PC-3 (cell line): ENCODE results near the gene EIF3I. TPM values are rescaled to one million over a fixed set of nuclear protein-coding genes. Genes with fewer than 3 reads are reported as not detected.

Experiments used
- ATAC-seq: fragments of 200-7000 bp; cut with Tn5 transposase; 2 replicates; pipeline ENCODE4 v1.9.1; 2020; ENCODE audit warnings: mild to moderate bottlenecking, moderate library complexity
- Bru-seq: library from RNA; stranded (reverse); fragments of 400-500 nt; gene quantifications from one replicate; lab custom pipeline; 2021; lab: Mats Ljungman, UMichigan
- BruChase-seq, 2 experiments: library from RNA; stranded (reverse); fragments of 400-500 nt; gene quantifications; one replicate each; lab custom pipeline; 2021; lab: Mats Ljungman, UMichigan
- BruUV-seq: library from RNA; stranded (reverse); fragments of 400-500 nt; replicated peaks from 2 replicates; lab custom pipeline; 2021; lab: Mats Ljungman, UMichigan
- CTCF ChIA-PET: fragments of 300-600 bp; sonication (Branson Sonifier 250); formaldehyde crosslinking; loops from one replicate; lab custom pipeline; 2022; ENCODE audit warnings: antibody characterized with exemption; lab: Charles Lee
- POLR2A ChIA-PET: fragments of 300-600 bp; sonication (Branson Sonifier 250); formaldehyde crosslinking; loops from one replicate; lab custom pipeline; 2022; ENCODE audit warnings: antibody characterized with exemption; ENCODE audit not compliant: unreplicated experiment; lab: Charles Lee
- DNase-seq: peaks from one replicate; pipeline ENCODE4 v3.0.0-alpha.2; 2015
- H2AFZ ChIP-seq: fragments of 300-600 bp; sonication (generic); 2 replicates; pipeline ENCODE4 v1.6.0; 2016; ENCODE audit warnings: antibody characterized with exemption, low read length
- H3F3A ChIP-seq: fragments of 300-600 bp; sonication (generic); one replicate; pipeline ENCODE4 v1.6.0; 2017; ENCODE audit warnings: antibody characterized with exemption, low read length, control low read depth, mild to moderate bottlenecking; ENCODE audit not compliant: unreplicated experiment
- H3K27ac ChIP-seq: fragments of 300-600 bp; sonication (generic); 2 replicates; pipeline ENCODE4 v1.5.1; 2016; ENCODE audit warnings: mild to moderate bottlenecking, low read length
- H3K27me3 ChIP-seq: fragments of 300-600 bp; sonication (generic); 2 replicates; pipeline ENCODE4 v1.6.1; 2016; ENCODE audit warnings: low read length, mixed read lengths
- H3K36me3 ChIP-seq: fragments of 300-600 bp; sonication (generic); 2 replicates; pipeline ENCODE4 v1.6.1; 2016; ENCODE audit warnings: low read depth, mixed run types, low read length, mixed read lengths
- H3K4me1 ChIP-seq: fragments of 300-600 bp; sonication (generic); 2 replicates; pipeline ENCODE4 v1.5.1; 2016; ENCODE audit warnings: low read length; ENCODE audit not compliant: insufficient read depth
- H3K4me2 ChIP-seq: fragments of 300-600 bp; sonication (generic); 2 replicates; pipeline ENCODE4 v1.6.0; 2016; ENCODE audit warnings: low read length
- H3K4me3 ChIP-seq: fragments of 300-600 bp; sonication (generic); 2 replicates; pipeline ENCODE4 v1.5.1; 2016; ENCODE audit warnings: mild to moderate bottlenecking, low read length, mixed read lengths
- H3K79me2 ChIP-seq: fragments of 300-600 bp; sonication (generic); 2 replicates; pipeline ENCODE4 v1.6.1; 2017; ENCODE audit warnings: low read length, mixed read lengths
- H3K9ac ChIP-seq: fragments of 300-600 bp; sonication (generic); 2 replicates; pipeline ENCODE4 v1.6.0; 2016; ENCODE audit warnings: mild to moderate bottlenecking, low read length
- H3K9me2 ChIP-seq: fragments of 300-600 bp; sonication (generic); replicated peaks from 2 replicates; pipeline ENCODE4 v1.6.1; 2016; ENCODE audit warnings: mixed run types, low read length, mixed read lengths
- H3K9me3 ChIP-seq: fragments of 300-600 bp; sonication (generic); 2 replicates; pipeline ENCODE4 v1.6.1; 2016; ENCODE audit warnings: low read length, mixed read lengths
- H4K20me1 ChIP-seq: fragments of 300-600 bp; sonication (generic); 2 replicates; pipeline ENCODE4 v1.6.1; 2016; ENCODE audit warnings: low read length, mixed read lengths
- CTCF ChIP-seq: fragments of 300-600 bp; sonication (generic); conservative IDR thresholded peaks from 2 replicates; pipeline ENCODE4 v1.5.1; 2017; ENCODE audit warnings: antibody characterized with exemption, low read depth, mild to moderate bottlenecking, low read length
- EZH2 ChIP-seq: fragments of 300-600 bp; sonication (generic); IDR thresholded peaks from one replicate; pipeline ENCODE4 v1.6.1; 2017; ENCODE audit warnings: antibody characterized with exemption, mild to moderate bottlenecking, low read length; ENCODE audit not compliant: unreplicated experiment
- EZH2phosphoT487 ChIP-seq: fragments of 300-600 bp; sonication (generic); IDR thresholded peaks from 2 replicates; pipeline ENCODE4 v1.6.1; 2018; ENCODE audit warnings: mild to moderate bottlenecking, antibody characterized with exemption, low read length, borderline replicate concordance
- intact Hi-C: fragments of 100-400 bp; cut with micrococcal nuclease; formaldehyde crosslinking; loops from 2 replicates; pipeline ENCODE4 v1.9.0; 2023
- long read RNA-seq: library from polyadenylated mRNA; unstranded; transcript quantifications from one replicate; pipeline ENCODE4 v2.0.0, GENCODE V29; 2021; ENCODE audit not compliant: unreplicated experiment
- total RNA-seq: library from RNA; depleted of rRNA; stranded (reverse); fragments of >200 nt; gene quantifications from 2 replicates; pipeline ENCODE4 v1.2.3, GENCODE V29; 2014; rRNA removed

Gene EIF3I
- total RNA-seq: 413 and 442 TPM in 2 replicates
- Bru-seq, nascent RNA: percentile 97 among the genes with signal in this experiment
- BruChase-seq, experiment 1, labeled RNA remaining after a 6-hour chase: percentile 98 among the genes with signal in this experiment
- percentile 95 among the genes with signal in this experiment for BruChase-seq, experiment 2, labeled RNA remaining after a 2-hour chase
- long read RNA-seq, transcript EIF3I-202 (11 exons, 1,458 nt): major isoform, 240 of 313 reads
- long read RNA-seq, partial matches to known transcripts: 56 of 313 reads
- long read RNA-seq, other reads (novel, unspliced or antisense): 17 of 313 reads

DNA sequence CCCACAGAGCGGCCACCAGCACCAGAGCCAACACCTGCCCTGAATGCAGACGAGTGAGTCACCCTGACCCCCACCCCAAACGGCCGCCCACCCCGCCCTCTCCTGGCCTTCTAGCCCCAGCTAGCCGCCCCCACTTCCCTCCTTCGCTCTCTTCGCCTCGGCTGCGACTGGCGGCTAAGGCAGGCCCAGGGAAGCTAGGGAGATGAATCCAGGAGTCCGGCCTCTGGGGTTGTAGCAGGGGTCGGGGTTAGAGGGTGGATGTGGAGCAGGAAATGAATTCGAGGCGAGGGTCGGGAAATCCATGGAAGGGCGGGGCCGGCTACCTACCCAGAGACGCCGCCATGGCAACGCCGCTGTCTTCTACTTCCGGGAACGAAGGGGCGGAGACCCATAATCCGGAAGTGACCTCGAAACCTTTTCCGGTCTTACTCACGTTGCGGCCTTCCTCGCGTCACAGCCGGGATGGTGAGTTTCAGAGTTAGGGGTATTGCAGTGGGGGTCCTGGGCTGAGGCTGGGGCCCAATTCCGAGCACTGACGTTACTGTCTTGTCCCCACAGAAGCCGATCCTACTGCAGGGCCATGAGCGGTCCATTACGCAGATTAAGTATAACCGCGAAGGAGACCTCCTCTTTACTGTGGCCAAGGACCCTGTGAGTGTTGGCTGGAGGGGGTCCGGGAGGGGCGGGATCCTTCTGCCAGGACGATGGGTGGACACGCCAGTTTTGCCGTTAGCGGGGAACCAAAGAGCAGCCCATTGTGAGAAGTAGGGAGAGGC, at the start of gene EIF3I, which contains the start of gene TMEM234:
Gene EIF3I (plus strand): TSS at position 428 of the 776 bp plus-strand sequence. CDS start 35 bp downstream, at position 463.
Gene TMEM234 (minus strand): TSS at position 374 of the 776 bp plus-strand sequence. CDS start 31 bp downstream, at position 343.
- POLR2A ChIA-PET: interaction anchor here (0.6 kb wide), 1 partner anchor 68 kb away, joined by 4 read pairs; no protein-coding TSS in a partner anchor
- H3K4me3 ChIP-seq: peak within 1 kb of the TSS; percentile 86
- H3K4me1 ChIP-seq: peaks cover 24% of the 10 kb centered on the region
- peak within 1 kb of the TSS; percentile 98 for H3K9ac ChIP-seq
- TF ChIP-seq EZH2phosphoT487 (no peak), CTCF (no peak)
- H3K79me2 ChIP-seq: peaks cover 55% of the 10 kb centered on the region
- peak within 1 kb of the TSS; percentile 70 for H3K27ac ChIP-seq
- H3K27me3 ChIP-seq: no peaks in the 10 kb centered on the region
- H2AFZ ChIP-seq: peak within 1 kb of the TSS; percentile 60
- peak; percentile 95 for DNase-seq
- CTCF ChIA-PET: interaction anchor here (0.5 kb wide), 1 partner anchor 149 kb away, joined by 7 read pairs; the partner anchor contains the start of gene TMEM39B
- peak; percentile 93 for ATAC-seq
- no peaks in the 10 kb centered on the region for H3K9me3 ChIP-seq
- peak within 1 kb of the TSS; percentile 93 for H3K4me2 ChIP-seq
- H3K36me3 ChIP-seq: peaks cover 19% of the 10 kb centered on the region
- intact Hi-C loops: no loop called here
- H3F3A ChIP-seq: no peaks in the 10 kb centered on the region
- H4K20me1 ChIP-seq: no peaks in the 10 kb centered on the region
- H3K9me2 ChIP-seq: no peaks in the 10 kb centered on the region
- TSS peak; percentile 75 for BruUV-seq

DNA sequence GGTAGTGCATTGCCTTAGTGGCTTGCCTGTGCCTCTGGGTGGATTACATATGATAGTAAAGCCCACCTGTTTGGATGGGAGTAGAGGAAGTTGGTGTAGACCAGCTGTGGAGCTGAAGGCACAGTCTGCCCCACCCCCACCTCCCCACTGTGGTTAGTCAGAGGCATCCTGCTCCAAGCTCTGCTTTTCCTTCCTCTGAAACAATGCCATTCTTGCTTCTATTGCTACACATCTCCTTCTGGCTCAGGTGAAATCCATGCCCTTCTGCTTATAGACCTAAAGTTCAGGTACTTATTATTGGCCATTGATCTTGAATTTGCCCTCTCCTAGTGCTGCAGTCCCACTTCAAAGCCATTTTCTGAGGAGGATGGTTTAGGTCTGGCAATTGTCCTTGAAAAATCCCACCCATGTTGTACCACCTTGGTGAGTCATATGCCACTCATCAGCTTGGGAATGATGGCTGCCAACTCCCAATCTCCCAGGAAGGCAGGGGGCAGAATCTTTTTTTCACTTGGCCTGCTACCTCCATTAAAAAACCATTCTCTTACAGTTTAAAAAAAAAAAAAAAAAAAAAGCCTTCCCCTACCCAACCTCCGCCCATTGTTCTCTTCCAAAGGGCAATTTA, 49.5 kb upstream of the EIF3I start:
- no peak overlapping the region for H3K4me2 ChIP-seq
- no peaks in the 10 kb centered on the region for H4K20me1 ChIP-seq
- H3K36me3 ChIP-seq: peaks cover 38% of the 10 kb centered on the region; the same call in 1 of the 2 replicates
- no peaks in the 10 kb centered on the region for H3K9me2 ChIP-seq
- DNase-seq (peak; percentile 31), ATAC-seq (peak; percentile 59; the same call in 1 of the 2 replicates)
- no peak overlapping the region for H3K9ac ChIP-seq
- intact Hi-C loops: no loop called here
- H3K9me3 ChIP-seq: no peaks in the 10 kb centered on the region
- no peak overlapping the region for H3K4me3 ChIP-seq
- no peaks in the 10 kb centered on the region for H3K27me3 ChIP-seq
- H3F3A ChIP-seq: no peaks in the 10 kb centered on the region
- ChIA-PET CTCF (no interaction called here), POLR2A (interaction anchor here (0.6 kb wide), 1 partner anchor 240 kb away, joined by 12 read pairs; no protein-coding TSS in a partner anchor)
- no peak overlapping the region for H2AFZ ChIP-seq
- H3K27ac ChIP-seq: no peak overlapping the region
- no peak for TF ChIP-seq EZH2
- no peak for TF ChIP-seq CTCF
- no peak for TF ChIP-seq EZH2phosphoT487
- peaks cover 11% of the 10 kb centered on the region; the same call in 1 of the 2 replicates for H3K4me1 ChIP-seq
- H3K79me2 ChIP-seq: no peaks in the 10 kb centered on the region
- no TSS peak for BruUV-seq
